Uterus (tissue), 2 donors: ENCODE data around the gene RIPK1.

ENCODE experiments used
- POLR2A ChIP-seq, 2 donors: fragments of 450-650 bp; IDR thresholded peaks; one replicate each; pipeline ENCODE4 v1.6.1; 2016; ENCODE audit warnings: antibody characterized with exemption in 2 of 2, mild to moderate bottlenecking in 1 of 2, moderate library complexity in 1 of 2
- TF ChIP-seq, protein P1 (sequence below), 4 experiments: fragments of 200-600 bp in 2 of 4; fragments of 450-650 bp in 2 of 4; sonication (generic) in 2 of 4; IDR thresholded peaks; one replicate each; pipeline ENCODE4 v1.5.1; 2016 to 2019; ENCODE audit warnings: antibody characterized with exemption in 4 of 4, mild to moderate bottlenecking in 2 of 4, moderate library complexity in 1 of 4

DNA sequence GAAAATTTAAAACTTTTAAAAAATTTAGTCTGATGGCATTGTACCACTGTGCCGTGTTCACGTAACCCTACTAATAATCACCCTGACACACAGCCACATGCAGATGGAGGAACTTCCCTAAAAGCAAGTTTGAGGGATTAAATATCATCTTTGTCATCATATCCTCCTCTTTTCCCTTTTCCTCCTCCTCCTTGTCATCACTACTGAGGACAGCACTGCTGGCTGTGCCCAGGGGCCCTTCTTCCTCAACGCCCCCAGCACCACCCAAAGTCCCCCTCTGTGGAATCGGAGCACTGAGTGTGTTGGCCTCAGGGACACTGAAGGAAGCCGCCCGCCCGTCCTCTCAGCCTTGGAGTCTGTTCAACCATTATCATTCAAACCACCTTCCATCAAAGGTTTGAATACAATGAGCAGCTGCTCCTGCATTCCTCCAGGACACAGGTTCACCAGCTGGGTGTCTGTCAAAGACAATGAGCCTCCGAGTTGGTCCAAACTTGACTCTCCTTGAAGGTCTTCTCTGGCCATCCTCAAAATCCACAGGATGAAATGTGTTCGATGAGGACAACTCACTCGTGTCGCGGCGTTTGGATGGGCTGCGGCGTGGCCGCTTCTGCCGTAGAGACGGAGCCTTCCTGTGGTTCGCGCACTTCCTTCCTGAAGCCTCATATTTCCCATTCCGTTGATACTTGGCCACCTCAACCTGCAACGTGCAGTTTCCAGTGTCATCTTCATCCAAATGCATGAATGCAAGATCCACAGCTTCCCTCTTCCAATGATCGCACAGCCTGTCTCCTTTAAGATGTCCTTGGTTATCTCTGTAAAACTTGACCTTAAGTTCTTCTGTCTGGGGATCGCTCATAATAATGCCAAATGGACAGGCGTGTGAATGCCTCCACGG is 45.3 kb upstream of the RIPK1 start:
- TF ChIP-seq, protein P1, sequence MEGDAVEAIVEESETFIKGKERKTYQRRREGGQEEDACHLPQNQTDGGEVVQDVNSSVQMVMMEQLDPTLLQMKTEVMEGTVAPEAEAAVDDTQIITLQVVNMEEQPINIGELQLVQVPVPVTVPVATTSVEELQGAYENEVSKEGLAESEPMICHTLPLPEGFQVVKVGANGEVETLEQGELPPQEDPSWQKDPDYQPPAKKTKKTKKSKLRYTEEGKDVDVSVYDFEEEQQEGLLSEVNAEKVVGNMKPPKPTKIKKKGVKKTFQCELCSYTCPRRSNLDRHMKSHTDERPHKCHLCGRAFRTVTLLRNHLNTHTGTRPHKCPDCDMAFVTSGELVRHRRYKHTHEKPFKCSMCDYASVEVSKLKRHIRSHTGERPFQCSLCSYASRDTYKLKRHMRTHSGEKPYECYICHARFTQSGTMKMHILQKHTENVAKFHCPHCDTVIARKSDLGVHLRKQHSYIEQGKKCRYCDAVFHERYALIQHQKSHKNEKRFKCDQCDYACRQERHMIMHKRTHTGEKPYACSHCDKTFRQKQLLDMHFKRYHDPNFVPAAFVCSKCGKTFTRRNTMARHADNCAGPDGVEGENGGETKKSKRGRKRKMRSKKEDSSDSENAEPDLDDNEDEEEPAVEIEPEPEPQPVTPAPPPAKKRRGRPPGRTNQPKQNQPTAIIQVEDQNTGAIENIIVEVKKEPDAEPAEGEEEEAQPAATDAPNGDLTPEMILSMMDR (IDR thresholded peaks at IDR 0.05), result no peak
- TF ChIP-seq POLR2A (IDR thresholded peaks at IDR 0.05), result no peak
